HG03196 (cell line): ENCODE measurements around the gene MYO1H.
"Not testable (repeated sequence)": the region's sequence is repeated elsewhere in the genome, so short reads cannot be mapped to it uniquely, and the experiment has no call there.

Experiments used
- ATAC-seq: cut with Tn5 transposase; IDR thresholded peaks from one replicate; pipeline ENCODE4 v1.9.1; 2021; ENCODE audit not compliant: unreplicated experiment

MYO1H gene, protein sequence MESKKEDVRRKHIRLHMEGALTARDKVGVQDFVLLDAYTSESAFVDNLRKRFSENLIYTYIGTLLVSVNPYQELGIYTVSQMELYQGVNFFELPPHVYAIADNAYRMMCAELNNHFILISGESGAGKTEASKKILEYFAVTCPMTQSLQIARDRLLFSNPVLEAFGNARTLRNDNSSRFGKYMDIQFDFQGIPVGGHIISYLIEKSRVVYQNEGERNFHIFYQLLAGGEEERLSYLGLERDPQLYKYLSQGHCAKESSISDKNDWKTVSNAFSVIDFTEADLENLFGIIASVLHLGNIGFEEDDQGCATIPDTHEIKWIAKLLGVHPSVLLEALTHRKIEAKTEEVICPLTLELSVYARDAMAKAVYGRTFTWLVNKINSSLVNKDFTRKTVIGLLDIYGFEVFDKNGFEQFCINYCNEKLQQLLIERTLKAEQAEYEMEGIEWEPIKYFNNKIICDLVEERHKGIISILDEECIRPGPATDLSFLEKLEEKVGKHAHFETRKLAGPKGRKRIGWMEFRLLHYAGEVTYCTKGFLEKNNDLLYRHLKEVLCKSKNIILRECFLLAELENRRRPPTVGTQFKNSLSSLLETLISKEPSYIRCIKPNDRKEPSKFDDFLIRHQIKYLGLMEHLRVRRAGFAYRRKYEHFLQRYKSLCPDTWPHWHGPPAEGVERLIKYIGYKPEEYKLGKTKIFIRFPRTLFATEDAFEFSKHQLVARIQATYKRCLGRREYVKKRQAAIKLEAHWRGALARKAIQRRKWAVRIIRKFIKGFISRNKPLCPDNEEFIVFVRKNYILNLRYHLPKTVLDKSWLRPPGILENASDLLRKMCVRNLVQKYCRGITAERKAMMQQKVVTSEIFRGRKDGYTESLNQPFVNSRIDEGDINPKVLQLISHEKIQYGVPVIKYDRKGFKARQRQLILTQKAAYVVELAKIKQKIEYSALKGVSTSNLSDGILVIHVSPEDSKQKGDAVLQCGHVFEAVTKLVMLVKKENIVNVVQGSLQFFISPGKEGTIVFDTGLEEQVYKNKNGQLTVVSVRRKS

DNA sequence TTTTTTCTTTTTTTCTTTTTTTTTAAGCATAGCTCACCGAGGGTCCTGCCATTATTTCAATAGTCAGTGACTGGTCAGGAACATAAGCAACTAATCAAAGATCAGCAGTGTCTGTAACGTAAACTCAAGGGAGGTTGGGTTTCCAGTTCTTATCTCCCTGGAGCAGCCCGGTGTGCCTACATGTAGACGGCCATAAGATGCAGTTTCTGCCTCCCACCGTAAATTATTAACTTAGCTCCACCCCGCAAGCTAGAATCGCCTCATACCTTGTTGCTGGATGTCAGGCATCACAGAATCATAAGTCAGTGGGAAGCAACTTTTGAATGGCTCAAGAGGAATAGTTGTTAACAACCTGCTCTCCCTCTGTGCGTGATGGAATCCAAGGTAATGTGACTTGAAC, at the start of gene MYO1H:
TSS of gene MYO1H (plus strand) at position 312 of the 400 bp plus-strand sequence. CDS start at position 373, 61 bp downstream.
- no peak for ATAC-seq

DNA sequence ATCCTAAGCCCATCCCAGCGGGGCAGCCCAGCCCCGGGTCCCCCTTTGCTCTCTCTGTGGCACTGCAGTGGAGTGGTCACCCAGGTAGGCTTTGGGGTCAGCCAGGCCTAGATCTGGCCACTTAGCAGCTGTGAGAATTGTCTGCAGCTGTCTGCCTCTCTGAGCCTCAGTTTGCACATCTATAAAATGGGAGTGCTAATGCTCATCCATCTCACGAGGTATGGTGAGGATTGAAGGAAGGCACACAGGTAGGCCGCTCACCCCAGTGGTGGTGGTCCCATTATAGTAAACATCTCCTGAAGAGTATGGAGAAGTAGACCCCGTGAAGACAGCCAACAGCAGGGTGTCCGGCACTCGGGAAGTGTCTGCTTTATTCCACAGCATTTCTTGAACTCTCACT, 47.9 kb upstream of the MYO1H start:
- ATAC-seq: no peak

DNA sequence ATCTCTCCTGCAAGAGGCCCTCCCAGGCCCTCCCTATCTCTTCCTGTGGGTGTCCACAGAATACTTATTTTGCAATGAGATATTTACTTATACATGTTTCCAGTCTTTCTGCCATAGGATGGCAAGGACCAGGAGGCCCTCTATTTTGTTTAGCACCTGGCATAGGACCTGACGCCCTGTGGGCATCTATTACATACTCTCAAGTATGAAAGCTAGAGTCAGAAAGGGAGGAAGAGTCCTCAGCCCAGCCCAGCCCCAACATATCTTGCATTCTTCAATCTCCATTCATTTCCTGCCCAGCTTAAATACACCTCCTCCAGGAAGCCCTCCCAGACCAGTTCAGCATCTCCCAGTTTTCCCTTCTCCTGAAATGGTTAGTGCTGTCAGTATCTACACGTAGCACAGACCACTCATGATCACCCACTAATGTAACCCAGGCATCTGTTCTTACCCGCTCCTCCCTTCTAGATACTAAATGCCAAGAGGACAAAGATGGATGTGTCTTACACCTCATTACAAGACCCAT, 46.0 kb upstream of the MYO1H start:
- no peak for ATAC-seq

DNA sequence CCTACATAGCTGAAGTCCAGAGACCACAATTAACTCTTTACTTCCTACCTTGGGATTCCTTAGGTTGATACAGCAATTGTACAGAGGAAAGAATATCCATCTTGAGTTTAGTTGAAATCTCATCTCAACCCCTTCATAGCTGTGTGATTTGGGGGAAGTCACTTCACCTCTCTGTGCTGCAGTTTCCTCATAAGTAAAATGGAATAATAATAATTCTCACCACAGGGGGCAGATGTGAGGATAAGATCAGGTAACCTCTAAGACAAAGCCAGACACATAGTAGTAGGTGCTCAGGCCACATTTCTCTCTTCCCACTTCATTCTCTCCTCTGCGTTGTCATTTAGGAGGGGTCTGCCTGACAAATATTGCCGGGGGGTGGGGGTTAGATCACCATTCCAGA, 45.3 kb upstream of the MYO1H start:
- ATAC-seq: no peak

DNA sequence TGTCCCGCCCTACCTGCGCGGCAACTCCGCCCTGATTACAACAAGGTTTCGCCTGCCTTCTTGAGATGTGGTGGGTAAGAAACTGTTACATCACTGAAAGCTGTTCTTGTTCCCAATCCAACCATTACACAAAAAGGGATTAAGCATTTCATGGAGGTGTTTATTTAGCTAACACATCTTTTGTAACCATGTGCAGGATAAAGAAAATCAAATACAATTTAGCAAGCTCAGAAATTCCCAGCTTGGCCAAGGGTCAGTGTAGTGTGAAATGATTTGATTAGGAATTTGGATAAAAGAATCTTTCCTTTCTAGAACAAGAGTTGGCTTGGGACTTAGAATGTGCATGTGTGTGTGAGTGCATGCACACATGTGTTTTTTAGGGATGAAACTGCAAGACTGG, 44.9 kb upstream of the MYO1H start:
- no peak for ATAC-seq

DNA sequence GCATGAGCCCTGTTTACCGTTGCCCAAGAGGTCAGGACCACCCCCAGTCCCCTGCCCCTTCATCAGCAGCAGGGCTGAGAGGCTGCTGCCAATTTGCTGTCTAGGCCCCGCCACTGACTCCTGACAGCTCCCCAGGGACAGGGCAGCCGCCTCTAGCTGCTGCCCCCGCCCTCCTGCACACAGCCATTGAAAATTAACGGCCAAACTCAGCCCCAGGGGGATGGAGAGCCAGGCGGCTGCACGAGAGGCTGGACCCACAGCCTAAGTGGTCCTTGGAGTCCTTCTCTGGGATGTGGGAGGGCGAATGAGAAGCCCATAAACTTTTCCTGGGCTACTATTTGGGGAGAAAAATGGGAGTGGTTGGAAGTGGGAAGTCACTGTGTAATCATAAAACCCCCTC, 43.2 kb upstream of the MYO1H start:
- no peak for ATAC-seq

DNA sequence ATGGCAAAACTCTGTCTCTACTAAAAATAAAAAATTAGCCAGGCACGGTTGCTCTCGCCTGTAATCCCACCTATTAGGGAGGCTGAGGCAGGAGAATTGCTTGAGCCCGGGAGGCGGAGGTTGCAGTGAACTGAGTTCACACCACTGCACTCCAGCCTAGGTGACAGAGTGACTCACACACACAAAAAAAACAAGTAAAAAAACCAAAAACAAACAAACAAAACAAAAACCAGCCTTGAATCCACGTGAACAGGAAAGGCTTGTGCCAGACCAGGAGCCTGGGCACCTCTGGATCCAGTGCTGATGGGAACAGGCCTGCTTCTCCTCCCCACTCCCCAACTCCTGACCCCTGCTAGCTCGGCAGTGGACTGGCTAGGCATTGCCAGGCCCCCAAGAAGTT, 42.2 kb upstream of the MYO1H start:
- ATAC-seq: no peak

DNA sequence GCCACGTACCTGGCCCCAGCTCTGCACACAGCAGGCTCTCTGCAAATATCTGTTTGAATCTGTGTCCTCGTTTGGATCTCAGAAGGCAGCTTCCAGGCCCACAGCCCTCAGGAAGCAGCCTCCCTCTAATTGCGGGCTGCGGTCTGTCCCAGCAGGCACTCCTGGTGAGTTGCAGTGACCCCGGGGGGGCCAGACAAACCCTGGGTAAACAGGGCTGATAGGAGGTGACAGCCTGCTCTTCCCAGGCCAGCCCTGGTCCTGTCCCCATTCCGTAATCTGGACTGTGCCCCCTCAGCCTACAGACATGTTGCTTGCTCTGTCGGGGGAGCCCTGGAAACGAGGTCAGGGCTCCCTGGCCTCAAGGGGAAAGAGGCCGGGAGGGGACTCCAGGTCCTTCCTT, 40.6 kb upstream of the MYO1H start:
- ATAC-seq: no peak

DNA sequence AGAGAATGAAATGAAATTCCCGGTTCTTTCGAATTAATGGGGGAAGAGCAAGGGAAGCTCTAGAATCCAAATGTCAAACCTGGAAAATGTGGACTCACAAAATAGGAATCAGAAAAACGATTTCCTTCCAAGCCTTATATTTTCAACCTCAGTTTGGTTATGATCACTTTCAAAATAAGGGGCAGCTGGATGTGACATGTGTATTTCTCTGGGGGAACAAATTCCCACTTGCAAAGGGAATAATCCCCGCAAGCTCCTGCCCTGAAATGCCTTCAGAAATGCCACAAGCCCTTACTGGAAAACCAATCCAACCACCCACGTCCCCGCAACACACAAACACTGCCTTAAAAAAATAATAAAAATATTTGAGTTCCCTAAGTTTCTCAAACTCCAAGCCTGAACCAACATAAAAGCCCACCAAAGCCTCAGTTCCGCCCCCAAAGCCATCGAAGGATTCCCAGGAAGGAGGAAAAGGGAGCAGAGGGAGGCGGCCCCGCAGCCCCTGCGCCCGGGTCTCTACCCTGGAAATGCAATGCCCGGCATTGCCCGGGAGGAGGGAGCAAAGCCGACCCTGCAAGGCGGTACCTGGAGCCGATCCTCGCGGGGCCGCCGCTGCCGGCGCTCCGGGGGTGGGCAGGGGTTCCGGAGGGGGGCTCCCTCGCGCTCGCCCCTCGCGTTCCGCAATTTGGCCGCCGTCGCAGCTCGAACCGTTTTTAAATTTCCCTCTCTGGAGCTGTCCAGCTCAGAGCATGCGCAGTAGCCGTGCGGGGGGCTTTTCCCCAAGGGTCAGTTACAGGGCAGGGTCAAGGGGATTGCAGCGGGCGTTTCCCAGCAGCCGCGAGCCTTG, 38.9 kb upstream of the MYO1H start, which contains the start of gene FOXN4:
TSS of gene FOXN4 (minus strand) at position 751 of the 847 bp plus-strand sequence. CDS start 963 bp downstream, outside the sequence.
- no peak for ATAC-seq

DNA sequence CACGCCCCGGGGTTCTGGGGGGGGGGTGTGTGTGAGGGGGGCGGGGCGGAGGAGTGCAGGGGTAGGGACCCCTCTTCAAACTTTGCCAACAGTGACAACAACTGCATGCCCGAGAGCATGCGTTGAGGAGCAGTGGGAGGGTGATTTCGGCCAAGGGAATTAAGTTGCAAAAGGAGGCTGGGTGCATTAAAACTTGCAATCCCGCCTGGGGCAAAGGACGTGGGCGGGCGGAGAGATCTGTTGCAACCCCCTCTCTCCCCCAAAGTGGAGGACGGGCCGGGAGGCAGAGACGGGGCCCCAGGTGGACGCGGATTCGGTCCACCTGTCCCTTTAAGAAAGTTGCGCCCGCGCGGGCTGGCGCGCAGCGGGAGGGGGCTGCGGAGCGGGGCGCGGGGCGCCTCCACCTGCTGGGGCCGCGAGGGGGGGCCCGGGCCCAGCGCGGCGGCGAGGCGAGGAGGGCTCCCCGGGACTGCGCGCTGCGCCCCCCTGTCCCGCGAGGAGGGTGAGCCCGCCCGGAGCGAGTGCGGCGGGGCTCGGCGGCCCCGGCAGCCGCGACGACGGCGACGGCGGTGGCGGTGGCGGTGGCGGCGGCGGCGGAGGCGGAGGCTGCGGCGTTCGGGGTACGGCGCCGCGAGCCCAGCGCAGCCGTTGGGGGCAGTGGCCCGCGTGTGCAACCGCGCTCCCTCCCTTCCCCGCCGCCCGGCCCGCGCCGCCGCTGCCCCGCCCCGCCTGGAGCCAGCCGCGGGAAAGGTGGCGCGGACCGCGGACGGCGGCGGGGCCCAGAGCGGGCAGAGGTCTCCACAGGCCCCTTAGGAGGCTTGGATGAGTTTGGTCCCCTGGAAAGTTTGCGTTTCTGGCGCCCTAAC, 38.1 kb upstream of the MYO1H start:
- no peak for ATAC-seq

DNA sequence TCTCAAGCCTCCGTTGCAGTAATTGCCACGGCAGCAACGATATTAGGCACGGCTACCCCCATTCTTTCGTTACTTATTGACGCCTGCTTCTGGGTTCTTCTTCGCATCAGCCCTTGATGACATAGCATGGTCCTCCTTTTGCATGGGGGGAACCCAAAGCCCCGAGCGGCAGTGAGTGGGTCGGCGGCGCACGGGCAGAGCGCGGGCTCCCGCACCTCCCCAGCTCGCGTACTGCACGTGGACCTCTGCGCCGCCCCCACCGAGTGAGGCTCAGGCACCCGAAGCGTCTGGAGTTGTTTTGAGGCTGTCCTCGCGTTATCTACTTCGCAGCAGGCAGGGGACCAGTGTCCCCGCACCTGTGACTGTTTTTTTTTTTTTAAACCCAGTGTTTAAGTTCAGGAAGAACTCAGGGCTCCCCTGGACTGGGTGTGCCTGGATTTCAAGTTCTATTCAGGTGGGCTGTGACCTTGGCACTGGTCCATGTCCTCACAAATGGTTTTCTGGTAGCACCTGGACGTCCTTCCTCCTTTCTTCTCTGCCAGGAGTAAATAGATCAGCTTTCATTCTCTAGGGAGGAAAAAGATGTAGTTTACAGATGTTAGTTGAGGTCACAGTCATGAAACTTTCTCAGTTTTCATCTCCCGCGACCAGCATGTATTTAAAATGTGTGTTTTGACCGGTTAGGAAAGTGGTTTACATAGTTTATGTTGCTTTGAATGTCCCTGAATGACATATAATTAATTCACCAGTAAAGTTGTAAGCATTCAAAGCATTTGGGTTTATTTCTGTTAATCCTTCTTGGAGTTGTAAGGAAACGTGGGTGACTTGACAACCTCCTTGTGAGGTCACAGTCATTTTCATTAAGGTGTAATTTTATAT, 37.2 kb upstream of the MYO1H start:
- ATAC-seq: no peak

DNA sequence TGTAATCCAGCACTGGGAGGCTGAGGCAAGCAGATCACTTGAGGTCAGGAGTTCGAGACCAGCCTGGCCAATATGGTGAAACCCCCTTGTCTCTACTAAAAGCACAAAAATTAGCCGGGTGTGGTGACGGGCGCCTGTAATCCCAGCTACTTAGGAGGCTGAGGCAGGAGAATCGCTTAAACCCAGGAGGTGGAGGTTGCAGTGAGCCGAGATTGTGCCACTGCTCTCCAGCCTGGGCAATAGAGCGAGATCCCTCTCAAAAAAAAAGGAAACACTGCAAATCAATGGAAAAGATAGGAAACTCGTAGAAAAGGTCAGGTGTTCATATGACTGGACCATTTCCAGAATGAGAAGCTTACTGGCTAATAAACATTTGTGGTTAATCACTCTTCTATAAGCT, 26.4 kb upstream of the MYO1H start:
- ATAC-seq: not testable (repeated sequence)

DNA sequence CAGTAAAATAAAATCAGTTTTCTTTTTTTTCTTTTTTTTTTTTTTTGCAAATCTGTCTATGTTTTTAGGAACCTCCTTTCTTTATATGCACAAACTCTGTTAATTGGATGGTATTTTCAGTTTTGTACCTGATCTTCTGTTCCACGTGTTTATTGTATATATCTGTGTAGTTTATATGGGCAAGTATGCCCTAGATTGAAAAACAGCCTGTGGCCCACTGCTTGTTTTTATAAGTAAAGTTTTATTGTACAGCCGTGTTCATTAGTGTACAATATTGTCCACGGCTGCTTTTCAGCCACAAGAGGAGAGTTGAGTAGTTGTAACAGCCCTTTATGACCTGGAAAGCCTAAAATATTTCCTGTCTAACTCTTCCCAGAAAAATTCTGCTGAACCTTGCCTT, 18.7 kb upstream of the MYO1H start:
- ATAC-seq: no peak

DNA sequence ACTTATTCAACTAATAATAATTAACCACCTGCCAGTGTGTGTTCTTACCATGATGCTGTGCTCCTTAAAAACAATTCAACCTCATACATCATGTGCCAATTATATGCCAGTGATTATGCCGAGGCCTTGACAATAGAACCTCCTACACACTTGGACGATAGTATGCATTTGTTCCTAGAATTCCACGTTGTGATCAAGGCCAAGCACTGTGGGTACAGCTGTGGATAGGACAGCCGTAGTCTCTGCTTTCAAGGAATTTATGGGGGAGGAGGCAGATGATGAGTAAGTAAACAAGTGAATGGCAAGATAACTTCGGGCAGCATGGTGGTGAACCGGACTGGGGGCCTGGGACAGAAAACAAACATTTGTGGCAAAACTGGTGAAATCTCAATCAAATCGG, 18.0 kb upstream of the MYO1H start:
- no peak for ATAC-seq

DNA sequence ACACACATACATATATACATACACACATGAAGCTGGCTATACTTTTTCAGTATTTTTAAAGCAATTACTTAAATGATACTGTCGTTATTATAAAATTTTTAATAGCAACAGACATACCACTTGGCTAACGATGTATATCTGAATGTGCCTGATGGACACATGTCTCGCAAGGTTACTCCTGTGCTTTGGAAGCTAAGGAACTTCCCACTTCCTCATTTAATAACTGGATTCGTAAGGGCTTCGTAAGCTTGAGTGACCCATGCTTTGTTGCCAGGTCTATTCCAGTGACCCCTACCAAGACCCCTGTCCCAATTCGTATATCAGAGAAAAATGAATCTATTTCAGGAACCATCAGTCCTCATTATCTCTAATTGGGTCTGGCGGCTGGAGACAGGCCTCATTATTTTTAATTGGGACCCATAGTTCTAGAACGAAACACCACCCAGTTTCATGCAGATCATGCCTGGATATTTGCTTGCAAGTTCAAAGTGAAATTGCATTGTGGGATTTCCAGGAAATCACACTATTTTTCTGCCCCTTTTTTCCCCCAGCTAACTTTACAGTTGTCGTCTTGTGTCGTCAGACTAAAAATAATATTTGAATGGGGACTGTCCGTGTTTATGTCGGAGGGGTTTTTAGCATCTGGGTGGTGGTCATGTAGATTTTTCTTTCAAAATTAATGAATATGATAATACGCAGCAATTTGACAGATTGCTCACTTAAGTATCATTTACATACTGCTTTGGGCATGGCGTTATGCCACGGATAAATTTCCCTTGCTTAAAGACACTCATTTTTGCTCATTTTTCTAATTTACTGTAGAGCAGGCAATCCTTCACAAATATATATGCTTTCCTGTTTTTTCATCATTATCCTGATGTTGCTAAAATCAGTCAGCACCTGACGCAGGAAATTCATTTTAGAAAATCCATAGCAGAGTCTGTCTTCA, 17.1 kb upstream of the MYO1H start:
- no peak for ATAC-seq

DNA sequence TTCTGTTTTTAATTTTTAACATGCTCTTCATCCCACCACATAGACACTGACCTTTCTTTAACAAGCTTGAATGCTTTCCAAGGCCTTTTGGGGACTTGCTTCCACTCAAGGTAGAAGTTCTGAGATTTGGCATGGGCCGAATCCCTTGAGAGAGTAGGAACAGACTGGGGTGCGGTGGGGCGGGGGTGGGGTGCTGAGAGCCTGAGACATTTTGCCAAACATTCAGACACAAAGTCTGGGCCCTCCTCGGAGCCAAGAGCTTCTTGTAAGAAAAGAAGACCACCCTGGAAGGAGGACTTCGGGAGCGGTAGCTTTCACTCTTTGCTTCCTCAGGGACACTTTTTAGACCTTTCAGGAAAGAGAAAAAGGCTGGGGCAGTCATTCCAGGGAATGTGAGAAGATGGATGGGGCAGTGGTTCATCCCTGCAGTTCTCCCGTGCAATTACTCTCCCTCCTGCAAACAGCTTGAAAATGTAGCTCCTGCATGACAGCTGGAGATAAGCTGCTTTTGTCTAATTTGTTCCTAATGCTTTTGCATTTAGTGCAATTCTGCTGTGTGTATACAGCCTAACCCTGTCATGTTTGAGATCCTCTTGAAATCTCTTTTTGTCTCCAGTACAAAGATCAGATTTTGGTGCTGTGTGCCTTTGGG, 16.3 kb upstream of the MYO1H start:
- no peak for ATAC-seq

DNA sequence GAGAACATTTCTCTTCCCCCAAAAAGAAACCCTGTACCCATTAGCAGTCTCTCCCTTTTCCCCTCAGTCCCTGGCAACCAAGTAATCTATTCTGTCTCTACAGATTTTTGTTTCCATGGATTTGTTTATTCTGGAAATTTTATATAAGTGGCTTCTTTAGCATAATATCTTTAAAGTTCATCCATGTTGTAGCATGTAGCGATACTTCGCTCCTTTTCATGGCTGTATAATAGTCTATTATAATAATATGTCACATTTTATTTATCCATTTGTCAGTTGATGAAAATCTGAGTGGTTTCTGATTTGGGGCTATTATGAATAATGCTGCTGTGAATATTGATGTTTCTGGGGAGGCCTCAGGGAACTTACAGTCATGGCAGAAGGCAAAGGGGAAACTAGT, 12.8 kb upstream of the MYO1H start:
- no peak for ATAC-seq
